K562 (cell line): Measurements from ENCODE around the gene SDE2. TPM values are rescaled to one million over a fixed set of nuclear protein-coding genes. Genes with fewer than 3 reads are reported as not detected.
"Not testable (repeated sequence)": the region's sequence is repeated elsewhere in the genome, so short reads cannot be mapped to it uniquely, and the experiment has no call there.

ENCODE experiments used
- ATAC-seq: fragments of 200-7000 bp; cut with Tn5 transposase; 3 replicates; pipeline ENCODE4 v1.9.1; 2020; ENCODE audit warnings: moderate library complexity
- BruUV-seq: library from RNA; stranded (reverse); fragments of 400-500 nt; replicated peaks from 2 replicates; lab custom pipeline; 2021; lab: Mats Ljungman, UMichigan
- CTCF ChIA-PET: fragments of 300-600 bp; formaldehyde crosslinking; extraction: SDS; loops from one replicate; lab custom pipeline; 2021; ENCODE audit warnings: low intra/inter-chr PET ratio; lab: Yijun Ruan, JAX
- POLR2A ChIA-PET: fragments of 300-600, 350-650 bp; sonication (Branson Sonifier 250); formaldehyde crosslinking; extraction: SDS; loops from one replicate; lab custom pipeline; 2021; ENCODE audit warnings: antibody characterized with exemption, inconsistent platforms; lab: Yijun Ruan, JAX
- DNase-seq, 4 experiments: peaks; one replicate each; pipeline versions ENCODE4 v3.0.0 to v3.0.0-alpha.2; 2011 to 2018; ENCODE audit warnings: low spot score in 3 of 4, mixed read lengths in 3 of 4; ENCODE audit errors: extremely low read depth in 1 of 4
- FAIRE-seq: peaks from 2 replicates; lab custom pipeline; 2011; peaks lifted over from hg19 to GRCh38; lab: Jason Lieb, UNC
- H2AFZ ChIP-seq: 2 replicates; pipeline ENCODE4 v1.6.0; 2011; ENCODE audit warnings: low read depth, low read length, control low read depth, inconsistent platforms
- H3K27ac ChIP-seq: fragments of 200-600 bp; 3 replicates; pipeline ENCODE4 v1.8.0; 2011; ENCODE audit warnings: low read depth, mild to moderate bottlenecking, control low read depth, inconsistent platforms, low read length, moderate library complexity, mixed read lengths; ENCODE audit errors: extremely low read depth
- H3K27me3 ChIP-seq, 2 experiments: fragments of 300-600 bp in 1 of 2; 2 replicates in 1 of 2; 3 replicates in 1 of 2; pipeline versions ENCODE4 v1.6.0 to v1.8.0; 2011; ENCODE audit warnings: inconsistent platforms in 2 of 2, low read length in 2 of 2, mild to moderate bottlenecking in 1 of 2, mixed read lengths in 1 of 2, moderate library complexity in 1 of 2; ENCODE audit not compliant: control insufficient read depth in 2 of 2, insufficient read depth in 2 of 2
- H3K36me3 ChIP-seq: fragments of 300-600 bp; 3 replicates; pipeline ENCODE4 v1.8.0; 2011; ENCODE audit warnings: mild to moderate bottlenecking, low read length, inconsistent platforms; ENCODE audit not compliant: control insufficient read depth, insufficient read depth
- H3K4me1 ChIP-seq, 2 experiments: fragments of 200-600 bp in 1 of 2; replicated peaks in 1 of 2; 2 replicates in 1 of 2; 3 replicates in 1 of 2; pipeline versions ENCODE4 v1.5.1 to v1.8.0; 2011; ENCODE audit warnings: inconsistent platforms in 2 of 2, low read length in 2 of 2, mild to moderate bottlenecking in 1 of 2, mixed read lengths in 1 of 2, moderate library complexity in 1 of 2; ENCODE audit not compliant: control insufficient read depth in 2 of 2, insufficient read depth in 2 of 2
- H3K4me2 ChIP-seq: 2 replicates; pipeline ENCODE4 v1.6.1; 2011; ENCODE audit warnings: low read length, control low read depth, inconsistent platforms, mixed read lengths; ENCODE audit not compliant: insufficient read depth
- H3K4me3 ChIP-seq: fragments of 200-600 bp; sonication (generic), shearing (Covaris generic); 2 replicates; pipeline ENCODE4 v1.5.1; 2016; ENCODE audit warnings: control low read depth, inconsistent platforms
- H3K79me2 ChIP-seq: fragments of 200-600 bp; 3 replicates; pipeline ENCODE4 v1.8.0; 2011; ENCODE audit warnings: low read length, inconsistent platforms; ENCODE audit not compliant: control insufficient read depth, insufficient read depth
- H3K9ac ChIP-seq, 2 experiments: 2 replicates each; pipeline versions ENCODE4 v1.6.0 to v1.6.1; 2011; ENCODE audit warnings: low read depth in 2 of 2, low read length in 2 of 2, control low read depth in 1 of 2, inconsistent platforms in 1 of 2, mild to moderate bottlenecking in 1 of 2, mixed read lengths in 1 of 2; ENCODE audit not compliant: insufficient read depth in 1 of 2
- H3K9me1 ChIP-seq: one replicate; pipeline ENCODE4 v1.6.0; 2011; ENCODE audit warnings: inconsistent platforms, mild to moderate bottlenecking, low read length, moderate library complexity; ENCODE audit not compliant: control insufficient read depth, insufficient read depth
- H3K9me3 ChIP-seq: replicated peaks from 2 replicates; pipeline ENCODE4 v1.5.1; 2011; ENCODE audit warnings: low read depth, low read length, inconsistent platforms; ENCODE audit not compliant: control insufficient read depth, insufficient read depth
- H4K20me1 ChIP-seq: replicated peaks from 2 replicates; pipeline ENCODE4 v1.6.1; 2011; ENCODE audit warnings: low read length, inconsistent platforms, mixed read lengths; ENCODE audit not compliant: control insufficient read depth, insufficient read depth
- CCAR2 ChIP-seq: fragments of 200-400 bp; formaldehyde crosslinking; IDR thresholded peaks from 2 replicates; pipeline ENCODE4 v1.6.1; 2017; ENCODE audit warnings: mild to moderate bottlenecking, low read depth, low read length
- EHMT2 ChIP-seq: fragments of 450-650 bp; IDR thresholded peaks from 2 replicates; pipeline ENCODE4 v1.6.1; 2018; ENCODE audit warnings: antibody characterized with exemption
- ELF4 ChIP-seq: fragments of 450-650 bp; formaldehyde crosslinking; IDR thresholded peaks from 2 replicates; pipeline ENCODE4 v1.4.0; 2022; ENCODE audit warnings: missing genetic modification characterization
- EP400 ChIP-seq: fragments of 450-650 bp; IDR thresholded peaks from 2 replicates; pipeline ENCODE4 v1.6.1; 2017; ENCODE audit warnings: antibody characterized with exemption, mild to moderate bottlenecking, moderate library complexity
- FOXJ2 ChIP-seq: fragments of 200-800 bp; sonication (Bioruptor generic); IDR thresholded peaks from 2 replicates; pipeline ENCODE4 v1.6.1; 2016; ENCODE audit warnings: missing genetic modification characterization, missing compliant biosample characterization
- HNRNPL ChIP-seq: fragments of 200-400 bp; formaldehyde crosslinking; IDR thresholded peaks from 2 replicates; pipeline ENCODE4 v1.6.1; 2017; ENCODE audit warnings: low read depth, mild to moderate bottlenecking, low read length
- KDM2B ChIP-seq: fragments of 250-450 bp; sonication (Bioruptor Pico); IDR thresholded peaks from 2 replicates; pipeline ENCODE4 v1.8.0; 2021; ENCODE audit warnings: mild to moderate bottlenecking, moderate library complexity
- NFRKB ChIP-seq: fragments of 450-650 bp; IDR thresholded peaks from 2 replicates; pipeline ENCODE4 v1.6.1; 2016; ENCODE audit warnings: low read depth
- NR1H2 ChIP-seq: sonication (generic); formaldehyde crosslinking; IDR thresholded peaks from 2 replicates; pipeline ENCODE4 v1.4.0; 2020; ENCODE audit warnings: mild to moderate bottlenecking, missing genetic modification reagents
- NR4A1 ChIP-seq, 2 experiments: fragments of 250-450 bp in 1 of 2; fragments of 450-650 bp in 1 of 2; sonication (Bioruptor Pico) in 1 of 2; IDR thresholded peaks; 2 replicates each; pipeline versions ENCODE4 v1.4.0 to v1.6.1; 2016 to 2020; ENCODE audit warnings: mild to moderate bottlenecking in 2 of 2, missing compliant biosample characterization in 1 of 2, missing genetic modification characterization in 1 of 2, moderate library complexity in 1 of 2
- NUFIP1 ChIP-seq: fragments of 450-650 bp; IDR thresholded peaks from 2 replicates; pipeline ENCODE4 v1.6.1; 2018; ENCODE audit not compliant: partially characterized antibody
- POLR2B ChIP-seq: fragments of 450-650 bp; IDR thresholded peaks from 2 replicates; pipeline ENCODE4 v1.6.1; 2018; ENCODE audit warnings: low read depth; ENCODE audit not compliant: partially characterized antibody
- PRMT5 ChIP-seq: sonication (generic); formaldehyde crosslinking; IDR thresholded peaks from 2 replicates; pipeline ENCODE4 v1.5.0; 2020; ENCODE audit warnings: missing genetic modification reagents
- PTTG1 ChIP-seq: fragments of 450-650 bp; IDR thresholded peaks from 2 replicates; pipeline ENCODE4 v1.6.1; 2016; ENCODE audit warnings: low read depth, mild to moderate bottlenecking, missing genetic modification characterization, missing compliant biosample characterization
- RNF2 ChIP-seq: sonication (generic); IDR thresholded peaks from 2 replicates; pipeline ENCODE4 v1.6.1; 2016
- SRSF3 ChIP-seq: fragments of 200-400 bp; formaldehyde crosslinking; IDR thresholded peaks from 2 replicates; pipeline ENCODE4 v1.6.1; 2016; ENCODE audit warnings: mild to moderate bottlenecking, low read length, moderate library complexity; ENCODE audit not compliant: insufficient read depth
- TAF9B ChIP-seq: fragments of 450-650 bp; IDR thresholded peaks from 2 replicates; pipeline ENCODE4 v1.6.1; 2018; ENCODE audit warnings: mild to moderate bottlenecking; ENCODE audit not compliant: partially characterized antibody
- TRIM24 ChIP-seq, 2 experiments: fragments of 450-650 bp; IDR thresholded peaks; 2 replicates each; pipeline ENCODE4 v1.6.1; 2016
- ZKSCAN1 ChIP-seq: fragments of 150-350 bp; IDR thresholded peaks from 2 replicates; pipeline ENCODE4 v1.6.1; 2016; ENCODE audit warnings: low read depth, low read length
- WGBS: fragments of 100-300 bp; shearing (Covaris generic); methylation state at CpG from one replicate; pipeline ENCODE4 v1.1.6; 2016; ENCODE audit warnings: low coverage, mixed read lengths; ENCODE audit not compliant: insufficient coverage; ENCODE audit errors: missing lambda C conversion rate; 5-methylcytosine and 5-hydroxymethylcytosine counted together
- in situ Hi-C: fragments of 300-500 bp; cut with MboI; formaldehyde crosslinking; loops from 4 replicates; pipeline ENCODE4 v1.15.0; 2018; ENCODE audit warnings: inconsistent platforms, mixed read lengths
- intact Hi-C: fragments of 100-400 bp; cut with micrococcal nuclease; formaldehyde crosslinking; loops from 2 replicates; pipeline ENCODE4 v1.14.2; 2022
- polyA plus RNA-seq, 8 experiments: library from polyadenylated mRNA; depleted of rRNA in 4 of 8; stranded (reverse) in 5 of 8; unstranded in 3 of 8; fragments of >200 nt; fragmentation: Nextera tagmentation in 2 of 8; fragmentation: Illumina TruSeq in 1 of 8; extraction: Ambion mirVana in 2 of 8; extraction: Trizol in 1 of 8; gene quantifications; 2 replicates each; pipeline versions ENCODE4 v1.2.1 to v1.2.3, GENCODE V29; 2011 to 2014; ENCODE audit warnings: inconsistent platforms in 1 of 8, missing spikeins in 1 of 8
- total RNA-seq, 7 experiments: library from RNA; depleted of rRNA in 6 of 7; stranded (reverse); fragments of >200 nt in 6 of 7; fragmentation: Illumina TruSeq in 2 of 7; extraction: Trizol in 2 of 7; gene quantifications; 2 replicates each; pipeline versions ENCODE4 v1.2.1 to v1.2.3, GENCODE V29; 2011 to 2021; ENCODE audit warnings: low replicate concordance in 1 of 7
- TF ChIP-seq, protein P1 (sequence below): sonication (generic); formaldehyde crosslinking; IDR thresholded peaks from 2 replicates; pipeline ENCODE4 v1.8.0; 2022; ENCODE audit warnings: mild to moderate bottlenecking, missing genetic modification reagents

The SDE2 gene
- total and polyA plus RNA-seq, 9 of the 15 experiments (the other 6 are each of a cell fraction or from before 2014, with no cell fraction given): 14.3 to 62.3 (median 46.0) TPM

GRCh38 chr1:225936523-225936922 is 62.6 kb downstream of the SDE2 start:
- no peaks in the 10 kb centered on the region for H3K9me3 ChIP-seq
- ATAC-seq: no peak
- no peaks in the 10 kb centered on the region for H3K36me3 ChIP-seq
- CTCF ChIA-PET: no interaction called here
- H3K4me2 ChIP-seq: no peak overlapping the region
- TF ChIP-seq EHMT2: no peak
- TF ChIP-seq NR4A1 (CRISPR knock-in tag; IDR thresholded peaks at IDR 0.05): no peak
- TF ChIP-seq NR4A1 (tag; IDR thresholded peaks at IDR 0.05): no peak
- TF ChIP-seq RNF2: no peak
- TF ChIP-seq FOXJ2 (tag): no peak
- no peak for TF ChIP-seq TAF9B
- TF ChIP-seq NUFIP1: no peak
- TF ChIP-seq NR1H2 (CRISPR knock-in tag): no peak
- no peak for TF ChIP-seq ELF4 (CRISPR knock-in tag)
- no peak for TF ChIP-seq EP400
- TF ChIP-seq HNRNPL: no peak
- no peak for TF ChIP-seq NFRKB
- TF ChIP-seq KDM2B (CRISPR knock-in tag): no peak
- TF ChIP-seq, protein P1, sequence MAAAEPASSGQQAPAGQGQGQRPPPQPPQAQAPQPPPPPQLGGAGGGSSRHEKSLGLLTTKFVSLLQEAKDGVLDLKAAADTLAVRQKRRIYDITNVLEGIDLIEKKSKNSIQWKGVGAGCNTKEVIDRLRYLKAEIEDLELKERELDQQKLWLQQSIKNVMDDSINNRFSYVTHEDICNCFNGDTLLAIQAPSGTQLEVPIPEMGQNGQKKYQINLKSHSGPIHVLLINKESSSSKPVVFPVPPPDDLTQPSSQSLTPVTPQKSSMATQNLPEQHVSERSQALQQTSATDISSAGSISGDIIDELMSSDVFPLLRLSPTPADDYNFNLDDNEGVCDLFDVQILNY (CRISPR knock-in tag): no peak
- no peak for TF ChIP-seq ZKSCAN1
- no peak for TF ChIP-seq POLR2B
- no peak for TF ChIP-seq CCAR2
- TF ChIP-seq PRMT5 (CRISPR knock-in tag): no peak
- TF ChIP-seq SRSF3: no peak
- TF ChIP-seq TRIM24 (IDR thresholded peaks at IDR 0.05): no peak
- TF ChIP-seq PTTG1 (tag): no peak
- TF ChIP-seq, all 486 proteins: peak for 0
- Histone ChIP-seq H3K9me1 (no peaks in the 10 kb centered on the region), H4K20me1 (no peaks in the 10 kb centered on the region), H3K9ac (peak overlapping the region; percentile 16 to 72; a peak in 1 of 4 replicates), H3K4me3 (no peak overlapping the region), H3K27ac (no peak overlapping the region), H3K79me2 (no peaks in the 10 kb centered on the region), H3K27me3 (no peaks in the 10 kb centered on the region), H2AFZ (peak overlapping the region; percentile 70), H3K4me1 (peaks cover 8 to 19% of the 10 kb centered on the region in 2 experiments; a peak in 4 of 5 replicates)
- BruUV-seq: no TSS peak
- intact Hi-C loops (no loop called here), in situ Hi-C loops (no loop called here)
- POLR2A ChIA-PET: interaction anchor here (0.6 to 1.5 kb wide), 5 partner anchors 8 to 491 kb away, joined by 3 to 10 read pairs (median 3); no protein-coding TSS in a partner anchor
- FAIRE-seq (no peak), DNase-seq (peak in 2 of 4 experiments; percentile 8 to 10)
- 34% methylated on average over 3 of the region's 3 CpGs for WGBS

DNA sequence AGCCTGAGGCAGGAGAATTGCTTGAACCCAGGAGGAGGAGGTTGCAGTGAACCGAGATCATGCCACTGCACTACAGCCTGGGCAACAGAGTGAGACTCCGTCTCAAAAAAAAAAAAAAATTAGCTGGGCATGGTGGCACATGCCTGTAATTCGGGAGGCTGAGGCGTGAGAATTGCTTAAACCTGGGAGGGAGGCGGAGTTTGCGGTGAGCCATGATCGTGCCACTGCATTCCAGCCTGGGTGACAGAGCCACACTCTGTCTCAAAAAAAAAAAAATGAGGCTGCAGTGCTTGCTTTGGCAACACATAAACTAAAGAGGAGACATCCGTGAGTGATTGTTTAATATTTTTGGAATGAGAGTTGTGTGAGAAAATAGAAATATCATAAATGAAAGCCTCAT is 63.1 kb downstream of the SDE2 start:
- FAIRE-seq, in situ Hi-C loops, H3K27me3 ChIP-seq, CTCF ChIA-PET, DNase-seq, H4K20me1 ChIP-seq, H3K79me2 ChIP-seq, ATAC-seq, BruUV-seq, H3K4me2 ChIP-seq, intact Hi-C loops, H3K9me3 ChIP-seq, H3K36me3 ChIP-seq, H3K9me1 ChIP-seq, H3K27ac ChIP-seq, H3K4me3 ChIP-seq: not testable (repeated sequence)
- Histone ChIP-seq H3K9ac (0 out of 4 replicates have a peak overlapping the region, but pooled peaks of 1 of the 2 experiments have one; percentile 16), H3K4me1 (peaks cover 11 to 21% of the 10 kb centered on the region in 2 experiments; a peak in 4 of 5 replicates), H2AFZ (peak overlapping the region; percentile 70; the same call in 1 of the 2 replicates)
- whole genome bisulfite sequencing: 75% methylated on average over 8 of the region's 8 CpGs
- POLR2A ChIA-PET: interaction anchor here (0.8 to 1.5 kb wide), 4 partner anchors 8 to 11 kb away, joined by 3 to 10 read pairs (median 4); no protein-coding TSS in a partner anchor
